ENCODE results near the gene FRYL.

FRYL gene

GRCh38 chr4:48681856-48682255 is 98.2 kb downstream of the FRYL start:
- H3K4me3 ChIP-seq (ENCODE audit: low read depth, low read length), result no peak overlapping the region
- no peak for DNase-seq (ENCODE audit: low read depth)

GRCh38 chr4:48680848-48681568 is 99.1 kb downstream of the FRYL start:
- no peak for DNase-seq (ENCODE audit: low read depth)
- H3K4me3 ChIP-seq (ENCODE audit: low read depth, low read length), result no peak overlapping the region
- in situ Hi-C loops (cut with HindIII; ENCODE audit: low sequenced_read_pairs), result no loop called here
- no peak for TF ChIP-seq CTCF (IDR thresholded peaks at IDR 0.05; ENCODE audit: low read depth, low read length, missing control alignments)

More at GRCh38 chr4:48681856-48682255, 98.2 kb downstream of the FRYL start:
- peak; percentile 60 for TF ChIP-seq CTCF (IDR thresholded peaks at IDR 0.05; ENCODE audit: low read depth, low read length, missing control alignments)
- in situ Hi-C loops (cut with HindIII; ENCODE audit: low sequenced_read_pairs), result no loop called here

DNA sequence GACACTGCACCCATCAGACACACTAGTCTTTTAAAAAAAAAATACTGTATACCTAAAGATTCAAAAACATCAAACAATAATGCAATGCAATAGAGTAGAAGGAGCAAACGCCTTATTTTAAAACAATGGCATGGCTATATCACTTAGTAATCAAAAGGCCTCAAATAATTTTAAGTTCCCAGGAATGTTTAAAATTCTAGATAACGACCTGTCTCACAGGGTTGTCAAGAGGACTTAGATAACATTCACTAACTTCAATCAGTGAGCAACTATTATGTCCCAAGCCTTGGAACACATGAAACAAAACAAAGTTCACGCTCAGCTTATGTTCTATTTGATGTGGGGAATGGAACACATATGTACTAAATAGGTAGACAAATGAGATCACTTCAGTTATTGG is 106.5 kb downstream of the FRYL start:
- no peak for DNase-seq (ENCODE audit: low read depth)
- in situ Hi-C loops (cut with HindIII; ENCODE audit: low sequenced_read_pairs), result no loop called here
- no peak for TF ChIP-seq CTCF (IDR thresholded peaks at IDR 0.05; ENCODE audit: low read depth, low read length, missing control alignments)
- H3K4me3 ChIP-seq (ENCODE audit: low read depth, low read length), result no peak overlapping the region

GRCh38 chr4:48670587-48670986 is 109.5 kb downstream of the FRYL start:
- no peak for DNase-seq (ENCODE audit: low read depth)
- TF ChIP-seq CTCF (IDR thresholded peaks at IDR 0.05; ENCODE audit: low read depth, low read length, missing control alignments), result no peak
- in situ Hi-C loops (cut with HindIII; ENCODE audit: low sequenced_read_pairs), result no loop called here
- H3K4me3 ChIP-seq (ENCODE audit: low read depth, low read length), result no peak overlapping the region

GRCh38 chr4:48669086-48669485 is 111.0 kb downstream of the FRYL start:
- H3K4me3 ChIP-seq (ENCODE audit: low read depth, low read length), result no peak overlapping the region
- no peak for TF ChIP-seq CTCF (IDR thresholded peaks at IDR 0.05; ENCODE audit: low read depth, low read length, missing control alignments)
- no peak for DNase-seq (ENCODE audit: low read depth)
- in situ Hi-C loops (cut with HindIII; ENCODE audit: low sequenced_read_pairs), result no loop called here

DNA sequence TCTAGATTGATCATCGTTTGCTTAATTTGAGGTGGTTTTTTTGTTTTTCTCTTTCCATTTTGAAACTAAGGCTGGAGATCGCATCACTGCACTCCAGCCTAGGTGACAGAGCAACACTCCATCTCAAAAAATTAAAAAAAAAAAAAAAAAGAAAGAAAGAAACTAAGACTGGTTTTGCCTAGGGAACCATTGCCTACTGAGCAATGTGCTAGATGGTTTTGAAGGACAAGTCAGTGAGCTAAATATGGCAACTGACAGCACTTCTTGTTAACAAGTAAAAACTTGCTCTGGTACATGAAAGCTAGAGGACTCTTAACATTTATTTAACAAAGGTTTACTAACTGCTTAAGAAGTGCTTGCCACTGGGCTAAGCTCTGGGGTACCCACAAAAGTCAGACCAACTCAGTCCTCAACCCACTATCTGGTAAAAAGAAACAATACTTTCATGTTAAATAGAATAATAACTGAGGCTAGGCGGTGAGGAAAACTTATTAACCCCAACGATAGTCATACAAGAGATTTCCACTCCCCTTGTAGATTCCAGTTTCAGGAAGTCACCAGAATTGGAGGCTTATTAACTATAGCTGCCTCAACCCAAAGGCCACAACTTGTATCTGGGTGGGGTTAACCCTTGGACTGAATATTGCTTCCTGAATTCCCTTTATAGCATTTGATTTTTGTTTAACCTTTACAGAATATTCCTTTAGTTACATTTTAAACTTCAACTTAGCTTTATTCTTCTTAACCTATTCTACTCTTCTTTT is 111.6 kb downstream of the FRYL start:
- DNase-seq (ENCODE audit: low read depth), result no peak
- in situ Hi-C loops (cut with HindIII; ENCODE audit: low sequenced_read_pairs), result no loop called here
- no peak for TF ChIP-seq CTCF (IDR thresholded peaks at IDR 0.05; ENCODE audit: low read depth, low read length, missing control alignments)
- H3K4me3 ChIP-seq (ENCODE audit: low read depth, low read length), result no peak overlapping the region

Data from astrocyte of the cerebellum (primary cell).